Left lung (tissue), 10 donors: ENCODE data around the gene TRAF3. TPM values are rescaled to one million over a fixed set of nuclear protein-coding genes. Genes with fewer than 3 reads are reported as not detected.

ENCODE experiments used
- ATAC-seq: fragments of 200-7000 bp; cut with Tn5 transposase; one replicate; pipeline ENCODE4 v1.9.1; 2020; ENCODE audit warnings: moderate library complexity
- DNase-seq, 4 donors: peaks; one replicate each; pipeline ENCODE4 v3.0.0-alpha.2; 2013 to 2020
- H3K27ac ChIP-seq, 2 donors: fragments of 200-600 bp; sonication (generic) in 1 of 2; one replicate each; pipeline versions ENCODE4 v1.5.0 to v1.8.0; 2020 to 2021
- H3K27me3 ChIP-seq, 2 donors: fragments of 200-600 bp; sonication (generic) in 1 of 2; one replicate each; pipeline versions ENCODE4 v1.5.0 to v1.8.0; 2020 to 2021
- H3K36me3 ChIP-seq, 2 donors: fragments of 200-600 bp; sonication (generic) in 1 of 2; one replicate each; pipeline versions ENCODE4 v1.5.0 to v1.8.0; 2020 to 2021
- H3K4me1 ChIP-seq, 2 donors: fragments of 200-600 bp; one replicate each; pipeline ENCODE4 v1.8.0; 2021
- H3K4me3 ChIP-seq, 2 donors: fragments of 200-600 bp; sonication (generic) in 1 of 2; one replicate each; pipeline versions ENCODE4 v1.5.0 to v1.8.0; 2020 to 2021; ENCODE audit warnings: mild to moderate bottlenecking in 1 of 2
- H3K9me3 ChIP-seq, 2 donors: fragments of 200-600 bp; sonication (generic) in 1 of 2; one replicate each; pipeline versions ENCODE4 v1.5.0 to v1.8.0; 2020 to 2021
- CTCF ChIP-seq, 2 donors: fragments of 200-600 bp; sonication (generic) in 1 of 2; IDR thresholded peaks; one replicate each; pipeline versions ENCODE4 v1.5.0 to v1.8.0; 2021; ENCODE audit warnings: antibody characterized with exemption in 2 of 2
- intact Hi-C, 2 donors: fragments of 100-400 bp; cut with DNase I; formaldehyde crosslinking; loops; one replicate each; pipeline versions ENCODE4 v1.11.2 to v1.14.2; 2022
- polyA plus RNA-seq, 6 donors: library from polyadenylated mRNA; unstranded; fragments of 120-200 nt; gene quantifications; one replicate each; pipeline ENCODE4 v1.2.1, GENCODE V29; 2013; ENCODE audit not compliant: insufficient read length in 6 of 6
- total RNA-seq, 2 donors: library from RNA; stranded (reverse); fragmentation: NEBNext Ultra II Directional; extraction: Animal tissue kit (Norgen Biotek cat#: 25700); gene quantifications; one replicate each; pipeline ENCODE4 v1.2.1, GENCODE V29; 2021
- donor health status: DM: no; HTN: yes; CAD: no.
- donor health status: DM: no; HTN: no; CAD: no.

TRAF3 gene
- total and polyA plus RNA-seq, 8 donors, result 10.9 to 25.1 (median 13.1) TPM

GRCh38 chr14:102914474-102915291, 137.4 kb downstream of the TRAF3 start:
- DNase-seq (peak in 1 of 4 donors; percentile 77), ATAC-seq (no peak)
- Histone ChIP-seq H3K27ac (no peak overlapping the region), H3K4me3 (no peak overlapping the region), H3K4me1 (no peaks in the 10 kb centered on the region), H3K36me3 (peaks cover 0 to 25% of the 10 kb centered on the region in 2 donors), H3K27me3 (no peaks in the 10 kb centered on the region), H3K9me3 (no peaks in the 10 kb centered on the region)
- no peak for TF ChIP-seq CTCF (IDR thresholded peaks at IDR 0.05)
- intact Hi-C loops, result no loop called here

GRCh38 chr14:102915292-102916110, 138.3 kb downstream of the TRAF3 start:
- Histone ChIP-seq H3K4me1 (no peaks in the 10 kb centered on the region), H3K27me3 (no peaks in the 10 kb centered on the region), H3K9me3 (no peaks in the 10 kb centered on the region), H3K27ac (no peak overlapping the region), H3K4me3 (no peak overlapping the region), H3K36me3 (peaks cover 0 to 23% of the 10 kb centered on the region in 2 donors)
- TF ChIP-seq CTCF (IDR thresholded peaks at IDR 0.05), result no peak
- DNase-seq (peak in 1 of 4 donors; percentile 45), ATAC-seq (no peak)
- intact Hi-C loops, result no loop called here

GRCh38 chr14:102916347-102917055, 139.3 kb downstream of the TRAF3 start:
- no peaks in the 10 kb centered on the region for H3K4me1 ChIP-seq
- no peaks in the 10 kb centered on the region for H3K9me3 ChIP-seq
- H3K27me3 ChIP-seq, result peaks cover 0 to 6% of the 10 kb centered on the region in 2 donors
- TF ChIP-seq CTCF (IDR thresholded peaks at IDR 0.05), result no peak
- H3K4me3 ChIP-seq, result no peak overlapping the region
- no peak overlapping the region for H3K27ac ChIP-seq
- peaks cover 0 to 13% of the 10 kb centered on the region in 2 donors for H3K36me3 ChIP-seq
- DNase-seq (peak in 1 of 4 donors; percentile 55), ATAC-seq (no peak)
- intact Hi-C loops, result no loop called here

GRCh38 chr14:102917056-102917385, 139.8 kb downstream of the TRAF3 start:
- ATAC-seq (no peak), DNase-seq (no peak)
- H3K4me3 ChIP-seq, result no peak overlapping the region
- intact Hi-C loops, result no loop called here
- H3K36me3 ChIP-seq, result peaks cover 0 to 8% of the 10 kb centered on the region in 2 donors
- no peak overlapping the region for H3K27ac ChIP-seq
- H3K9me3 ChIP-seq, result no peaks in the 10 kb centered on the region
- H3K4me1 ChIP-seq, result no peaks in the 10 kb centered on the region
- peaks cover 0 to 11% of the 10 kb centered on the region in 2 donors for H3K27me3 ChIP-seq
- TF ChIP-seq CTCF (IDR thresholded peaks at IDR 0.05), result no peak
